ENCODE data around the gene SLC38A6. TPM values are rescaled to one million over a fixed set of nuclear protein-coding genes. Genes with fewer than 3 reads are reported as not detected.
A peak's percentile ranks its signal among the peaks of the same experiment; 100 is the strongest.

SLC38A6 gene
- total RNA-seq, 1 donor = 74.9 TPM

DNA sequence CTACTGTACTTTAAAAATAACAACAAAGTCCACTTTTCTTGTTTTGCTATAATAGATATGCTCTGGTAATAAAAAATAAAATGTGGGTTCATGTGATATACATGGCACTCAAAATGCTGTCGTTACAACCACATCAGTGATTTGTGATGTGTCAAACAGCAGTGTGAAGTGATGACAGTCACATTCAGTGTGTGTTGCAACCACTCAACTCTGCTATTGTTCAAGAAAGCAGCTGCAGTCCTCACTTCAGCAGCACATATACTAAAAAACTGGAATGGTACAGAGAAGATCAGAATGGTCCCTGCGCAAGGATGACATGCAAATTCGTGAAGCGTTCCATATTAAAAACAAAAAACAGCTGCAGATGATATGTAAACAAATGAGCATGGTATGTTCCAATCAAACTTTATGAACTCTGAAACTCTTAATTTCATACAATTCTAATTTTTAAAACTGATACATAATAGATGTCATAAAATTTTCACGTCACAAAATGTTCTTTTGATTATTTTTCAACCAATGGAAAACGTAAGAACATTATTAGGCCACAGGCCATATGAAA lies 6.9 kb upstream of the SLC38A6 start:
- DNase-seq (ENCODE audit: low read depth) = no peak
- TF ChIP-seq CTCF (IDR thresholded peaks at IDR 0.05; ENCODE audit: insufficient read depth, low read length) = no peak
- H3K4me3 ChIP-seq (ENCODE audit: low read depth, low read length) = no peak overlapping the region

DNA sequence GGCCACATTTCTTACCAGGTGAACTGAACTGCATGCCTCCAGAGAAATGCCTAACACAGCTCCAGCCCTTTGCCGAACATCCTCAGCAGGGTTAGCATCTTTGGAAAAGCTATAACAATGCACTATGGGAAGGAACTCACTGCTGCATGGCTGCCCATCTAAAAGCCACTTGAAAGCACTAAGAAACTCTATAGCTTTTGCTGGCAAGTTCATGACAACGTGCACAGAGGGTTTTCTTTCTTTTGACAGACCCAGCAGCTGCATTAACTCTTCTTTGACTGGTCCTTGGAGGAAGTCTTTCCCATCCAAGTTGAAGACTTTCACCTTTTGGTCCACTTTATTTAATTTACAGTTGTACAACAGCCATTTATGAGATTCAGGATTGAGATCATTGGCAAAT lies 5.5 kb upstream of the SLC38A6 start:
- TF ChIP-seq CTCF (IDR thresholded peaks at IDR 0.05; ENCODE audit: insufficient read depth, low read length) = no peak
- no peak overlapping the region for H3K4me3 ChIP-seq (ENCODE audit: low read depth, low read length)
- DNase-seq (ENCODE audit: low read depth) = no peak

- no peak for DNase-seq (ENCODE audit: low read depth)
- TF ChIP-seq CTCF (IDR thresholded peaks at IDR 0.05; ENCODE audit: insufficient read depth, low read length) = no peak
- no peak overlapping the region for H3K4me3 ChIP-seq (ENCODE audit: low read depth, low read length)
Measured at GRCh38 chr14:60977847-60978246, 3.2 kb upstream of the SLC38A6 start.

DNA sequence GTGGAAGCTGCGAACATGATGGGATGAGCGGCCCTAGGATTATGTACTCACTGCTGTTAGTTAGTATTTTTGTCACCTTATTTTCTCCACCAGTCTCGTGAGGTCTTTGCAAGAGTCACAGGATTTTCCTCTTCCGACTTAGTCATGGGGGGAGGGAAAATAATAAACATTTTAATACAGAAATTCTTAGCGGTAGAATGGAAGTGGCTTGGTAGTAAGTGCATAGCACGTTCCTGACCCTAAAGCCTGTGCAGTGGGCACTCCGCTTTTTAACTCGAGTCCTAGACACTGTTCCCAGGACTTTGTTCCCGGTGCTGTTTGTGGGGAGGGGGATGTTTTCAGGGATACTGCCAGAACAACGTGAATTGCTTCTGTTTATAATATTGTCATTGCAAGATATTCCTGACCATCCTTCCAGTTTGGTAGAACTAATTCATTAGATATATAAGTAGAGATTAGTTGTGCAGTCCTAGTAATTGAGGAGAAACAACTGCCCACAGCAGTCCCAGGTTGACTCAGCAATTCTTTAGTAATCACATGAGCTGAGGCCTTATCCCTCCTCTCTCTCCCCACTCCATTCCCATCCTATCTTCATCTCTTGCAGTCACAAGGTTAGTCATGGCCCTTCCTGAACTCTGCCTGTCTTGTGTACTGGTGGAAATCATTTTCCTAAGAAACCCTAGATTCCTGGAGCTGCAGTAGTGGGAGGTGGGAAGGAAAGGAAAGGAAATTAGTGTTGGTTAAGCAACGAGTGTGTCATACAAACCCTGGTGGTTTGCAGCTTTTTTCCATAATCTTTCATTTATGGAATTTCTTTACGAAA lies 799 bp downstream of the SLC38A6 start:
- H3K4me3 ChIP-seq (ENCODE audit: low read depth, low read length) = peak overlapping the region; percentile 87
- peak; percentile 87 for DNase-seq (ENCODE audit: low read depth)
- TF ChIP-seq CTCF (IDR thresholded peaks at IDR 0.05; ENCODE audit: insufficient read depth, low read length) = no peak

- TF ChIP-seq CTCF (IDR thresholded peaks at IDR 0.05; ENCODE audit: insufficient read depth, low read length) = no peak
- H3K4me3 ChIP-seq (ENCODE audit: low read depth, low read length) = no peak overlapping the region
- DNase-seq (ENCODE audit: low read depth) = no peak
Measured at GRCh38 chr14:60984196-60984595, 3.2 kb downstream of the SLC38A6 start.

GRCh38 chr14:60986500-60986899 lies 5.5 kb downstream of the SLC38A6 start:
- H3K4me3 ChIP-seq (ENCODE audit: low read depth, low read length) = no peak overlapping the region
- no peak for DNase-seq (ENCODE audit: low read depth)
- no peak for TF ChIP-seq CTCF (IDR thresholded peaks at IDR 0.05; ENCODE audit: insufficient read depth, low read length)
